NT2/D1 (cell line): ENCODE measurements around the gene RIMBP2.

Experiments used
- DNase-seq: peaks from one replicate; pipeline ENCODE4 v3.0.0-alpha.2; 2011; ENCODE audit warnings: low read depth, low spot score
- H3K27me3 ChIP-seq: 2 replicates; pipeline ENCODE4 v1.6.0; 2011; ENCODE audit warnings: mild to moderate bottlenecking; ENCODE audit not compliant: insufficient read length, insufficient read depth
- H3K36me3 ChIP-seq: 2 replicates; pipeline ENCODE4 v1.6.1; 2011; ENCODE audit warnings: mild to moderate bottlenecking, low read length, mixed read lengths; ENCODE audit not compliant: insufficient read depth, insufficient read length
- H3K4me1 ChIP-seq: 2 replicates; pipeline ENCODE4 v1.5.1; 2011; ENCODE audit not compliant: insufficient read depth, insufficient read length
- H3K4me3 ChIP-seq: 2 replicates; pipeline ENCODE4 v1.5.1; 2011; ENCODE audit warnings: low read depth; ENCODE audit not compliant: insufficient read length
- H3K9ac ChIP-seq: 2 replicates; pipeline ENCODE4 v1.6.0; 2011; ENCODE audit warnings: low read depth; ENCODE audit not compliant: insufficient read length
- H3K9me3 ChIP-seq: 2 replicates; pipeline ENCODE4 v1.5.1; 2011; ENCODE audit warnings: mild to moderate bottlenecking, low read length; ENCODE audit not compliant: insufficient read depth
- SUZ12 ChIP-seq: IDR thresholded peaks from 2 replicates; pipeline ENCODE4 v1.6.1; 2011; ENCODE audit not compliant: insufficient read length, insufficient read depth; ENCODE audit errors: extremely low read depth
- YY1 ChIP-seq: IDR thresholded peaks from 2 replicates; pipeline ENCODE4 v1.6.1; 2011; ENCODE audit not compliant: insufficient read length, insufficient read depth
- ZNF274 ChIP-seq: IDR thresholded peaks from 2 replicates; pipeline ENCODE4 v1.6.1; 2011; ENCODE audit warnings: mild to moderate bottlenecking, low read depth, low read length

The RIMBP2 gene

DNA sequence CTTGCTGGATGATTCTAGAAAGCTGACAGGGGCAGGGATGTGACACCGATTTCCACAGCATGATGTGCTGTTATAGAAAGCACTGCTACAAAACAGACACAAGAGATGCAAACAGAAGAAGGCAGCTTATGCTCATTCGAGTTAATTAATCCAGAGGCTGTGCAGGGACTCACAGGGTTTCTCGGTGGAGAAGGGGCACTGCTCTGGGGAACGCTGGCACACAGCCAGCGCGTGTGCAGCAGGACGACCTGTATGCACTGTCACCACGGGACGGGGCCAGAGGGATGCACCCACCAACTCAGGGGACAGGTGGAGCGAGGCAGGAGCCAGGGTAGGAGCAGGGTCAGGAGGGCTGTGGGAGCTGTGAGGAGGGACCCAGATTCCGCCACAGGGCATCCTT, 143.5 kb downstream of the RIMBP2 start:
- Histone ChIP-seq H3K27me3 (no peaks in the 10 kb centered on the region), H3K4me3 (no peak overlapping the region), H3K36me3 (no peaks in the 10 kb centered on the region), H3K9me3 (no peaks in the 10 kb centered on the region), H3K4me1 (no peaks in the 10 kb centered on the region), H3K9ac (no peak overlapping the region)
- TF ChIP-seq YY1 (no peak), ZNF274 (no peak), SUZ12 (no peak)
- DNase-seq = no peak

DNA sequence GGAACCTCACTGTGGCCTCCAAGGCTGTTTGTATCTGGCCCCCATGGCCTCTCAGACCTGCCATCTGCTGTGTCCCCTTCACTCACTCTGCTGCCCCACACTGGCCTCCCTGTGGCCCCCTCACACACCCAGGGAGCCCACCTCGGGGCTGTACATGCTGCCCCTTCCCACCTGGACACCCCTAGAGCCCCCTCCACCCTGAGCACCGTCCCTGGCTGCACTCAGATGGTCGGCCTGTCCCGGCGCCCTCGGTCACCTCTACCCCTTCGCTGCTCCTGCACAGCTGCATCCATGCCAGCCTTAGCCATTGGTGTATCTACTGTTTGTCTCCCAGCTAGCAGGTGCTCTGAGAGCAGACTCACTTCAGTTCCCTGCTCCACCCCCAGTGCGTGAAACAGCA, 144.4 kb downstream of the RIMBP2 start:
- H3K9me3 ChIP-seq = peaks cover under 1% of the 10 kb centered on the region; the same call in 1 of the 2 replicates
- no peaks in the 10 kb centered on the region for H3K36me3 ChIP-seq
- H3K9ac ChIP-seq = no peak overlapping the region
- DNase-seq = no peak
- no peaks in the 10 kb centered on the region for H3K27me3 ChIP-seq
- no peak overlapping the region for H3K4me3 ChIP-seq
- no peak for TF ChIP-seq ZNF274
- TF ChIP-seq YY1 = no peak
- TF ChIP-seq SUZ12 = no peak
- H3K4me1 ChIP-seq = no peaks in the 10 kb centered on the region

DNA sequence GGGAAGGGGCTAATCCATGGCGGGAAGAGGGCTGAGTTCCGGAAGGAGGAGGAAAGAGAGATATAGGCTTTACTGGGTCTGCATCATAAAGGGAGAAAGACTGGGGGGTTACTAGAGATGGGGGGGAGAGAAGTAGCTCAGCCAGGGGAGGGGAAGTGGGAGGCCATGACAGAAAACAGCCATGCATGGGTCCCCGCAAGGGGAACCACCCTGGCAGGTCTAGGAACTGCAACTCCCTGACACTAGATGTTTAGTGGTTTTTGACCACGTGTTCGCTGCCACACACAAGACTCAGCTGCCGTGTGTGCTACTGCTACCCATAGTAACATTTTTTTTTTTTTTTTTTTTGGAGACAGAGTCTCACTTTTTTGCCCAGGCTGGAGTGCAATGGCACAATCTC, 145.0 kb downstream of the RIMBP2 start:
- Histone ChIP-seq H3K36me3 (no peaks in the 10 kb centered on the region), H3K27me3 (no peaks in the 10 kb centered on the region), H3K9me3 (peaks cover 7% of the 10 kb centered on the region; the same call in 1 of the 2 replicates), H3K9ac (no peak overlapping the region), H3K4me1 (no peaks in the 10 kb centered on the region), H3K4me3 (no peak overlapping the region)
- no peak for DNase-seq
- TF ChIP-seq SUZ12 (no peak), YY1 (no peak), ZNF274 (no peak)

- H3K4me3 ChIP-seq = no peak overlapping the region
- no peaks in the 10 kb centered on the region for H3K36me3 ChIP-seq
- DNase-seq = no peak
- no peak for TF ChIP-seq YY1
- no peak for TF ChIP-seq ZNF274
- no peak for TF ChIP-seq SUZ12
- peaks cover 22% of the 10 kb centered on the region for H3K9me3 ChIP-seq
- no peak overlapping the region for H3K9ac ChIP-seq
- no peaks in the 10 kb centered on the region for H3K4me1 ChIP-seq
- no peaks in the 10 kb centered on the region for H3K27me3 ChIP-seq
Measured at GRCh38 chr12:130569521-130569920, 146.6 kb downstream of the RIMBP2 start.

DNA sequence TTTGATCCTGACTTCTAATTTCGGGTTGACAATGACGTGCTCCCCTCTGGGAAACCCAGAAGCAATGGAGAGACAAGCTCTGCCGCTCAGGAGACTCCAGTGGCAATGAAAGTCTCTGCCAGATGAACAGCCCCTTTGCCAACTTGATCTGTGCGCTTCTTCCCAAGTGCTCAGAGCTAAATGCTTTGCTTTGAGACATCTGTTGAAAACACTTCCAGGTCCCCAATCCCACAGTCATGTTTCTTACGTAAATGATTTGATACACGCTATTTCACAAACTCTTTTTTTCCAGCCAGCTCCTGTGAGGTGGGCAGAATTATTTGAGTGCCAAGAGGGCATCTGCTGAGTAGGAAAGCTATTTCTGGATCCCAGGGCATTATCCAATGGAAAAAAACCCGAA, 147.6 kb downstream of the RIMBP2 start:
- no peaks in the 10 kb centered on the region for H3K4me1 ChIP-seq
- no peaks in the 10 kb centered on the region for H3K27me3 ChIP-seq
- peaks cover 22% of the 10 kb centered on the region for H3K9me3 ChIP-seq
- no peak for DNase-seq
- TF ChIP-seq SUZ12 (no peak), ZNF274 (no peak), YY1 (no peak)
- no peaks in the 10 kb centered on the region for H3K36me3 ChIP-seq
- H3K4me3 ChIP-seq = no peak overlapping the region
- no peak overlapping the region for H3K9ac ChIP-seq

DNA sequence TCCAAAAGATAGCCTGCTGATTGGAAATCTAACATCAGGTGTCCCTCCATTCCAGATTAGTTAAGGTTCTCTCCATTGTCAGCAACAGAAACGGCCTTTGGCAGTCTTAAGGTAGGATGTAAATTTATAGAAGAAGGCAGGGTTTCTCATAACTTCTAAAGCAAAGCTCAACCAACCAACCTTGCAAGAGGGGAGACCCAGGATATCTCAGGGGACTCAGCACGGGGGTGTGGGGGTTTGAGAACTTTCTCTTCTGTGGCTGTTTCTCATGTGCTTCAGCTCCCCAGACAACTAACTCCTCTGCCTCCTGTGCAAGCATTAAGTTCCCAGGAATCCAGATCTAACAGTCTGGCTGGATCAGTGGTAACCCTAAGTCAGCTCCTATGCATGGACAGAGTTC, 148.1 kb downstream of the RIMBP2 start:
- H3K4me1 ChIP-seq = no peaks in the 10 kb centered on the region

DNA sequence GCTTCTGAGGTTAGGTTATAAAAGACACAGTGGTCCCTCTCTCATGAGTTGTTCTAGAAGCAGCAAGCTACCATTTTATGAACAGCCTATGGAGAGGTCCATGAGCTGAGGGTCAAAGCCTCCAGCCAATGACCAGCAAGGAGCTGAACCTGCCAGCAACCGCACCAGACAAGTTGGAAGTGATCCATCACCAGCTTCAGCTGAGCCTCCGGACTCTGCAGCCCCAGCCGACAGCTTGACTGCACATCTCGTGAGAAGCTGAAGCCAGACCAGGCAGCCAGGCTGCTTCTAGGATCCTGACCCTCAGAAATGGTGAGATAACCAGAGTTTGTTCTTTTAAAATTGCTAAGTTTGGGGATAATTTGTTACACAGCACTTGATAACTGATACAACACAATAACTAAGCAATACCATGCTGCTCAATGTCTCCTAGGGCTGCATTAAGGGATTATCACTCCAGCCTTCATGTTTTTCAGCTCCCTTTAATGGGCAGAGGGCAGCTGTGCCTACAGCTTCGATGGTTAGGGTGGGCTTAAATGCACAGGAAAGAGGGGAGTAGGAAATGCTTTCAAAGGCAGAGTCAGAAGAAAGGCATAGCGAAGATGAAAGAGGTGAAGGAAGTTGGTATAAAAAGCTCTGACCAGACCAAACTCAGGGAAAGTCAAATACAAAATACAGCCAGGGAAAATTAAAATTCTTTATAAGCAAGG, 149.5 kb downstream of the RIMBP2 start:
- TF ChIP-seq ZNF274 (no peak), SUZ12 (no peak), YY1 (no peak)
- no peaks in the 10 kb centered on the region for H3K36me3 ChIP-seq
- H3K27me3 ChIP-seq = no peaks in the 10 kb centered on the region
- no peak overlapping the region for H3K9ac ChIP-seq
- no peak overlapping the region for H3K4me3 ChIP-seq
- peaks cover 22% of the 10 kb centered on the region for H3K9me3 ChIP-seq
- DNase-seq = no peak
- H3K4me1 ChIP-seq = no peaks in the 10 kb centered on the region

More for the DNA sequence above, 148.1 kb downstream of the RIMBP2 start:
- Histone ChIP-seq H3K36me3 (no peaks in the 10 kb centered on the region), H3K9ac (no peak overlapping the region), H3K9me3 (peaks cover 22% of the 10 kb centered on the region), H3K4me3 (no peak overlapping the region), H3K27me3 (no peaks in the 10 kb centered on the region)
- DNase-seq = no peak
- TF ChIP-seq ZNF274 (no peak), SUZ12 (no peak), YY1 (no peak)

DNA sequence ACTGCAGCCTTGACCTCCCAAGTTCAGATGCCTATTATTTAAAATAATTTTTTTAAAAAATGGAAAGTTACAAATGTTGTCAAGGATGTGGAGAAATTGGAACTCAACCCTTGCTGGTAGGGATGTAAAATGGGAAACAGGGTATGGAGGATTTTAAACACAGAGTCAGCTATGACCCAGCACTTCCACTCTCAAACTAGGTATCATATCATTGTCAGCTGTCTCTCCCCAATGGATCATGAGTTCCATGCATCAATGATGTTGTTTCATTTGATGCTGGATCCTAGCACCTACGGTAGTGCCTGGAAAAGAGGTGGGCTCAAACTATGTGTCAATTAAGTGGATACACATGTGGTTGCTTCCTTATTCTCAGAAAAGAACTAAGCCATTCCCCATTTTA, 150.9 kb downstream of the RIMBP2 start:
- Histone ChIP-seq H3K9me3 (peaks cover 22% of the 10 kb centered on the region), H3K27me3 (no peaks in the 10 kb centered on the region), H3K9ac (no peak overlapping the region), H3K4me1 (no peaks in the 10 kb centered on the region), H3K36me3 (no peaks in the 10 kb centered on the region), H3K4me3 (no peak overlapping the region)
- TF ChIP-seq ZNF274 (no peak), YY1 (no peak), SUZ12 (no peak)
- no peak for DNase-seq
